Endothelial cell of umbilical vein (primary cell): Measurements from ENCODE around the gene PLEKHG5. TPM values are rescaled to one million over a fixed set of nuclear protein-coding genes. Genes with fewer than 3 reads are reported as not detected.

Experiments used
- BruUV-seq: library from RNA; stranded (reverse); fragments of 400-500 nt; replicated peaks from 2 replicates; lab custom pipeline; 2021; lab: Mats Ljungman, UMichigan
- CTCF ChIA-PET: fragments of 300-600, 350-600 bp; sonication (Branson Sonifier 250); formaldehyde crosslinking; loops from one replicate; lab custom pipeline; 2021; ENCODE audit warnings: antibody characterized with exemption, inconsistent platforms; lab: Charles Lee
- POLR2A ChIA-PET: fragments of 300-600, 350-600 bp; sonication (Branson Sonifier 250); formaldehyde crosslinking; loops from one replicate; lab custom pipeline; 2021; ENCODE audit warnings: antibody characterized with exemption, inconsistent platforms; lab: Charles Lee
- DNase-seq: peaks from one replicate; pipeline ENCODE4 v3.0.0-alpha.2; 2011; ENCODE audit warnings: low read depth, low spot score
- FAIRE-seq: peaks from 2 replicates; lab custom pipeline; 2011; peaks lifted over from hg19 to GRCh38; lab: Jason Lieb, UNC
- H2AFZ ChIP-seq: 2 replicates; pipeline ENCODE4 v1.6.0; 2012; ENCODE audit warnings: low read depth, low read length, control low read depth, inconsistent platforms
- H3K27ac ChIP-seq: 2 replicates; pipeline ENCODE4 v1.5.1; 2011; ENCODE audit warnings: low read depth, mild to moderate bottlenecking, control low read depth, low read length, moderate library complexity; ENCODE audit not compliant: insufficient read depth
- H3K27me3 ChIP-seq, 2 experiments: 2 replicates each; pipeline versions ENCODE4 v1.6.0 to v1.6.1; 2011; ENCODE audit warnings: low read length in 2 of 2, mixed read lengths in 1 of 2; ENCODE audit not compliant: control insufficient read depth in 2 of 2, insufficient read depth in 2 of 2
- H3K36me3 ChIP-seq, 2 experiments: 2 replicates in 1 of 2; 3 replicates in 1 of 2; pipeline ENCODE4 v1.5.1; 2011; ENCODE audit warnings: low read length in 2 of 2, mild to moderate bottlenecking in 1 of 2, moderate library complexity in 1 of 2; ENCODE audit not compliant: control insufficient read depth in 2 of 2, insufficient read depth in 2 of 2; ENCODE audit errors: extremely low read depth in 1 of 2
- H3K4me1 ChIP-seq: 3 replicates; pipeline ENCODE4 v1.5.1; 2011; ENCODE audit warnings: mild to moderate bottlenecking, low read length; ENCODE audit not compliant: control insufficient read depth, insufficient read depth; ENCODE audit errors: extremely low read depth
- H3K4me2 ChIP-seq: 2 replicates; pipeline ENCODE4 v1.6.1; 2011; ENCODE audit warnings: low read length, control low read depth, mixed read lengths; ENCODE audit not compliant: insufficient read depth
- H3K4me3 ChIP-seq, 3 experiments: fragments of 200-600 bp in 1 of 3; sonication (generic), shearing (Covaris generic) in 1 of 3; replicated peaks in 1 of 3; 2 replicates each; pipeline ENCODE4 v1.5.1; 2011 to 2016; ENCODE audit warnings: control low read depth in 3 of 3, low read length in 3 of 3, mild to moderate bottlenecking in 2 of 3, inconsistent platforms in 1 of 3, low read depth in 1 of 3, moderate library complexity in 1 of 3; ENCODE audit not compliant: insufficient read depth in 1 of 3
- H3K79me2 ChIP-seq: 2 replicates; pipeline ENCODE4 v1.6.0; 2012; ENCODE audit warnings: low read length, inconsistent platforms; ENCODE audit not compliant: control insufficient read depth, insufficient read depth
- H3K9ac ChIP-seq: replicated peaks from 2 replicates; pipeline ENCODE3; 2011; ENCODE audit warnings: low read length, control low read depth; ENCODE audit not compliant: insufficient read depth; ENCODE audit errors: extremely low read depth
- H3K9me1 ChIP-seq: replicated peaks from 3 replicates; pipeline ENCODE4 v1.6.0; 2011; ENCODE audit warnings: mild to moderate bottlenecking, low read length; ENCODE audit not compliant: control insufficient read depth, insufficient read depth; ENCODE audit errors: extremely low read depth
- H3K9me3 ChIP-seq: replicated peaks from 2 replicates; pipeline ENCODE4 v1.5.1; 2012; ENCODE audit warnings: low read length, inconsistent platforms; ENCODE audit not compliant: control insufficient read depth, insufficient read depth
- H4K20me1 ChIP-seq: replicated peaks from 2 replicates; pipeline ENCODE3; 2011; ENCODE audit warnings: mild to moderate bottlenecking, low read length; ENCODE audit not compliant: control insufficient read depth, insufficient read depth; ENCODE audit errors: extremely low read depth
- EZH2 ChIP-seq: IDR thresholded peaks from 2 replicates; pipeline ENCODE4 v1.6.1; 2012; ENCODE audit warnings: borderline replicate concordance, low read depth, mild to moderate bottlenecking, moderate library complexity, low read length, inconsistent platforms; ENCODE audit not compliant: severe bottlenecking
- FOS ChIP-seq: IDR thresholded peaks from 2 replicates; pipeline ENCODE4 v1.6.1; 2011; ENCODE audit warnings: mild to moderate bottlenecking, low read length, moderate library complexity, borderline replicate concordance; ENCODE audit not compliant: insufficient read depth
- GATA2 ChIP-seq: IDR thresholded peaks from 2 replicates; pipeline ENCODE4 v1.7.0; 2011; ENCODE audit warnings: low read depth, mild to moderate bottlenecking, moderate library complexity, mixed read lengths, low read length; ENCODE audit not compliant: insufficient read length, insufficient read depth
- JUN ChIP-seq: IDR thresholded peaks from 2 replicates; pipeline ENCODE4 v1.6.1; 2011; ENCODE audit warnings: borderline replicate concordance, low read depth; ENCODE audit not compliant: insufficient read length, insufficient read depth
- MYC ChIP-seq: IDR thresholded peaks from one replicate; pipeline ENCODE4 v1.6.1; 2011; ENCODE audit warnings: mild to moderate bottlenecking, low read depth, low read length
- POLR2A ChIP-seq: IDR thresholded peaks from 2 replicates; pipeline ENCODE4 v1.6.1; 2012; ENCODE audit warnings: low read depth, mild to moderate bottlenecking, control low read depth, low read length
- POLR2AphosphoS5 ChIP-seq: IDR thresholded peaks from 2 replicates; pipeline ENCODE4 v1.6.1; 2012; ENCODE audit warnings: low read depth, mild to moderate bottlenecking, control low read depth, low read length, moderate library complexity; ENCODE audit not compliant: insufficient read depth
- dilution Hi-C: fragments of 300-500 bp; cut with MboI; formaldehyde crosslinking; loops from one replicate; pipeline ENCODE4 v1.15.0; 2019; ENCODE audit warnings: low sequenced_read_pairs; ENCODE audit not compliant: extremely low pct_ligation_motif_present
- intact Hi-C: fragments of 100-400 bp; cut with micrococcal nuclease; formaldehyde crosslinking; loops from one replicate; pipeline ENCODE4 v1.10.0; 2022
- polyA plus RNA-seq, 4 experiments: library from polyadenylated mRNA; depleted of rRNA in 3 of 4; stranded (reverse) in 3 of 4; unstranded in 1 of 4; fragments of >200 nt; gene quantifications; 2 replicates each; pipeline versions ENCODE4 v1.2.1 to v1.2.3, GENCODE V29; 2011 to 2012; ENCODE audit warnings: missing spikeins in 1 of 4
- total RNA-seq: library from RNA; stranded (reverse); gene quantifications from 2 replicates; pipeline ENCODE4 v1.2.3, GENCODE V29; 2021
- TF ChIP-seq, protein P1 (sequence below), 2 donors: IDR thresholded peaks; 1 replicate in 1 of 2; 2 replicates in 1 of 2; pipeline ENCODE4 v1.5.1; 2011; ENCODE audit warnings: low read length in 2 of 2, mild to moderate bottlenecking in 2 of 2, moderate library complexity in 2 of 2, control low read depth in 1 of 2, inconsistent platforms in 1 of 2, low read depth in 1 of 2; ENCODE audit not compliant: insufficient read depth in 1 of 2; ENCODE audit errors: extremely low read depth in 1 of 2
- TF ChIP-seq, protein P2 (sequence below): IDR thresholded peaks from 2 replicates; pipeline ENCODE4 v1.6.1; 2011; ENCODE audit not compliant: insufficient read depth, insufficient read length

The PLEKHG5 gene
- total and polyA plus RNA-seq, 2 donors (not counting 3 experiments of a cell fraction or from before 2014, with no cell fraction given): 30.6 to 56.9 TPM

DNA sequence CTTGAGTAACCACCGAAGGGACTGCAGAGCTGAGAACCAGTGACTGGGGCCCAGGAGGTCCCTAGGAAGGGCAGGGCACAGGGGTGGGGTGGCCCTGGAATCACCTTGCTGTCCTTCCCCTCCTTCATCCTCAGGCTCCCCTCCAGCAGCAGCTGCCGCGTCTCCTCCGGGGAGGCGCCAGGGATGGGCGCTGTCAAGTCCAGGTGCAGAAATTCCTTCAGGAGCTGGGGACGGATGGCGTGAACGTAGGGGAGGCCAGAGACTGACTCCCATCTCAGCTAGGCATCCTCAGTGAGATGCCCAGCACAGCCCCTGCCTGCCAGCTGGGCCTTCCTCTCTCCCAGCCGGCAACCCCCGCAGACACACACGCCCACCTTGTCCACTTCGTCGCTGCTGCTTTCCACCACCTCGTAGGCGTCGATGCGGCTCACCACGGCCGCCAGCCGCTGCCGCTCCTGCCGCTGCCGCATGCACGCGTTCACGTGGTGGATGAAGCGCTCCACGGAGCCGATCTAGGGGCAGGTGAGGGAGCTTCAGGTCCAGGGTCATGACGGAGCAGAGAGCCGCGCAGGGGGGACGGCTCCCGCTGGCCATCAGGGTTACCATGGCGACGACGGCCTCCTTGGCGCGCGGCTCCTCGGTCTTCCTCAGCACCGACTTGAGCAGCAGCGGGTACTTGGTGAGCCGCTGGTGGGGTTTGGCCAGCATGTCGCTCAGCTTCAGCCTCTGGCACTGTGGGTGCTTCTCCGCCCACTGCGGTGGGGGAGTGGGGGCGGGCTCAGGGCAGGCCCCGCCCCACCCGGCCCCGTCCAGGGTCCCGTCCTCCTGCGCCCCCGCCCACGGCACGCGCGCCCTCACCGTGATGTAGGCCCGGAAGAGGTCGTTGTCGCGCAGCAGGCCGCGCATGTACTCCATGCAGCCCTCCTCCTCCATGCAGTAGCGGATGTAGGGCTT is 21.1 kb downstream of the PLEKHG5 start:
- no peaks in the 10 kb centered on the region for H3K4me1 ChIP-seq

More for the DNA sequence above, 21.1 kb downstream of the PLEKHG5 start:
- Histone ChIP-seq H4K20me1 (no peaks in the 10 kb centered on the region), H3K4me3 (no peak overlapping the region), H2AFZ (no peak overlapping the region), H3K9me3 (no peaks in the 10 kb centered on the region), H3K4me2 (no peak overlapping the region), H3K9me1 (no peaks in the 10 kb centered on the region), H3K36me3 (peaks cover 10 to 67% of the 10 kb centered on the region in 2 experiments), H3K27me3 (no peaks in the 10 kb centered on the region), H3K79me2 (no peaks in the 10 kb centered on the region), H3K27ac (no peak overlapping the region), H3K9ac (no peak overlapping the region)
- dilution Hi-C loops: no loop called here
- FAIRE-seq (no peak), DNase-seq (no peak)
- intact Hi-C loops: no loop called here
- BruUV-seq: no TSS peak
- POLR2A ChIA-PET: no interaction called here
- CTCF ChIA-PET: interaction anchor here (1.4 kb wide), 1 partner anchor 13 kb away, joined by 3 read pairs; no protein-coding TSS in a partner anchor
- TF ChIP-seq, protein P1, sequence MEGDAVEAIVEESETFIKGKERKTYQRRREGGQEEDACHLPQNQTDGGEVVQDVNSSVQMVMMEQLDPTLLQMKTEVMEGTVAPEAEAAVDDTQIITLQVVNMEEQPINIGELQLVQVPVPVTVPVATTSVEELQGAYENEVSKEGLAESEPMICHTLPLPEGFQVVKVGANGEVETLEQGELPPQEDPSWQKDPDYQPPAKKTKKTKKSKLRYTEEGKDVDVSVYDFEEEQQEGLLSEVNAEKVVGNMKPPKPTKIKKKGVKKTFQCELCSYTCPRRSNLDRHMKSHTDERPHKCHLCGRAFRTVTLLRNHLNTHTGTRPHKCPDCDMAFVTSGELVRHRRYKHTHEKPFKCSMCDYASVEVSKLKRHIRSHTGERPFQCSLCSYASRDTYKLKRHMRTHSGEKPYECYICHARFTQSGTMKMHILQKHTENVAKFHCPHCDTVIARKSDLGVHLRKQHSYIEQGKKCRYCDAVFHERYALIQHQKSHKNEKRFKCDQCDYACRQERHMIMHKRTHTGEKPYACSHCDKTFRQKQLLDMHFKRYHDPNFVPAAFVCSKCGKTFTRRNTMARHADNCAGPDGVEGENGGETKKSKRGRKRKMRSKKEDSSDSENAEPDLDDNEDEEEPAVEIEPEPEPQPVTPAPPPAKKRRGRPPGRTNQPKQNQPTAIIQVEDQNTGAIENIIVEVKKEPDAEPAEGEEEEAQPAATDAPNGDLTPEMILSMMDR (IDR thresholded peaks at IDR 0.05; ENCODE audit: extremely low read depth in 1 of 2, insufficient read depth in 1 of 2, low read depth in 1 of 2, low read length in 2 of 2): no peak
- TF ChIP-seq POLR2A: no peak
- TF ChIP-seq JUN: no peak
- no peak for TF ChIP-seq FOS
- no peak for TF ChIP-seq MYC
- no peak for TF ChIP-seq POLR2AphosphoS5
- TF ChIP-seq, protein P2, sequence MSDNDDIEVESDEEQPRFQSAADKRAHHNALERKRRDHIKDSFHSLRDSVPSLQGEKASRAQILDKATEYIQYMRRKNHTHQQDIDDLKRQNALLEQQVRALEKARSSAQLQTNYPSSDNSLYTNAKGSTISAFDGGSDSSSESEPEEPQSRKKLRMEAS: no peak
- TF ChIP-seq EZH2: no peak
- TF ChIP-seq GATA2: no peak
